ENCODE results near the gene FBLN1.

- no peak for TF ChIP-seq RBBP5 (IDR thresholded peaks at IDR 0.05; ENCODE audit: borderline replicate concordance, low read depth, low read length)
- TF ChIP-seq POLR2A (IDR thresholded peaks at IDR 0.05; ENCODE audit: control extremely low read depth in 1 of 2, low read depth in 2 of 2, low read length in 2 of 2): no peak
- no peak for TF ChIP-seq NANOG (IDR thresholded peaks at IDR 0.05; ENCODE audit: insufficient read depth, low read depth, low read length, poor library complexity, severe bottlenecking)
- no peak for TF ChIP-seq EZH2 (IDR thresholded peaks at IDR 0.05; ENCODE audit: low read depth, low read length, severe bottlenecking)
- TF ChIP-seq CTCF (IDR thresholded peaks at IDR 0.05; ENCODE audit: control extremely low read depth in 1 of 3, insufficient read depth in 1 of 3, low read depth in 1 of 3, low read length in 3 of 3): no peak
- no peak for TF ChIP-seq ZNF274 (IDR thresholded peaks at IDR 0.05; ENCODE audit: borderline replicate concordance, extremely low read depth, low read length)
- TF ChIP-seq EP300 (IDR thresholded peaks at IDR 0.05; ENCODE audit: borderline replicate concordance in 1 of 2, low read depth in 2 of 2, low read length in 2 of 2): no peak
- no peak for TF ChIP-seq MAX (IDR thresholded peaks at IDR 0.05)
- no peak for TF ChIP-seq PHF8 (conservative IDR thresholded peaks at IDR 0.05; ENCODE audit: low read depth, low read length)
- no peak for TF ChIP-seq POLR2AphosphoS5 (IDR thresholded peaks at IDR 0.05; ENCODE audit: low read depth, low read length)
- TF ChIP-seq GABPA (IDR thresholded peaks at IDR 0.05; ENCODE audit: borderline replicate concordance, insufficient read depth, low read length): no peak
Observed at GRCh38 chr22:45629469-45630089, 126.9 kb downstream of the FBLN1 start.

All from H1 (cell line).